H4 (cell line): ENCODE data around the gene RESP18. TPM values are rescaled to one million over a fixed set of nuclear protein-coding genes. Genes with fewer than 3 reads are reported as not detected.
A peak's percentile ranks its signal among the peaks of the same experiment; 100 is the strongest.
"Not testable (repeated sequence)": the region's sequence is repeated elsewhere in the genome, so short reads cannot be mapped to it uniquely, and the experiment has no call there.

Source experiments
- DNase-seq: peaks from one replicate; pipeline ENCODE4 v3.0.0-alpha.2; 2015; ENCODE audit warnings: low spot score
- total RNA-seq: library from RNA; depleted of rRNA; stranded (reverse); fragments of >200 nt; shearing (Covaris generic); gene quantifications from 2 replicates; pipeline ENCODE4 v1.2.3, GENCODE V29; 2014

Gene RESP18
- total RNA-seq, 1 experiment from 2014 or later = not detected

DNA sequence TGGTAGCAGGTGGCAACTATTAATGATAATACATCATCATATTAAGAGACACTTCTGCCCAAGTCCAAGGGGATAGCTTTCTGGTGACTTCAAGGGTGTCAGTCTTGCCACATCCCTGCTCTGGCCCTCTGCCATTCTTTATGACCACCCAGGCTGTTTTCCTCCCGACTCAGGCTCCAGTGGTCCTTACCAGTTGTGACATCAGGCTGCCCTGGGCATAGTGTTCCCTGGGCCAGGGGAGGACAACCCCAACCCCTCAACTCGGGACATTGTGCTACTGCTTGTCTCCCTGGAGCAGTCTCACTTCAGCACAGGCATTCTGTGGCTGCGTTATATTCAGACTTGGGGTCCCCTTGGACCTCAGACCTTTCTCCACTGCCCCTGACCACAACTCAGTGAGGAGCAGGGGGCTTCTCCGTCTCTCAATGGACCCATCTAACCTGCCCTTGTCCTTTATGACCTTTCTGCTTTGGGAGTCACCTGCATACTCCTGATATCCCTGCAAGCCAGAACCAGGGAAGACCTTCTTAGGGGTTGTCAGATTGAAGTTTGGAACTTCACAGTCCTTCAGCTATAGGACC is 40.5 kb downstream of the RESP18 start:
- no peak for DNase-seq

- no peak for DNase-seq
Measured at GRCh38 chr2:219291394-219291793, 41.1 kb downstream of the RESP18 start.

GRCh38 chr2:219290381-219291171 is 42.0 kb downstream of the RESP18 start:
- DNase-seq = no peak

DNA sequence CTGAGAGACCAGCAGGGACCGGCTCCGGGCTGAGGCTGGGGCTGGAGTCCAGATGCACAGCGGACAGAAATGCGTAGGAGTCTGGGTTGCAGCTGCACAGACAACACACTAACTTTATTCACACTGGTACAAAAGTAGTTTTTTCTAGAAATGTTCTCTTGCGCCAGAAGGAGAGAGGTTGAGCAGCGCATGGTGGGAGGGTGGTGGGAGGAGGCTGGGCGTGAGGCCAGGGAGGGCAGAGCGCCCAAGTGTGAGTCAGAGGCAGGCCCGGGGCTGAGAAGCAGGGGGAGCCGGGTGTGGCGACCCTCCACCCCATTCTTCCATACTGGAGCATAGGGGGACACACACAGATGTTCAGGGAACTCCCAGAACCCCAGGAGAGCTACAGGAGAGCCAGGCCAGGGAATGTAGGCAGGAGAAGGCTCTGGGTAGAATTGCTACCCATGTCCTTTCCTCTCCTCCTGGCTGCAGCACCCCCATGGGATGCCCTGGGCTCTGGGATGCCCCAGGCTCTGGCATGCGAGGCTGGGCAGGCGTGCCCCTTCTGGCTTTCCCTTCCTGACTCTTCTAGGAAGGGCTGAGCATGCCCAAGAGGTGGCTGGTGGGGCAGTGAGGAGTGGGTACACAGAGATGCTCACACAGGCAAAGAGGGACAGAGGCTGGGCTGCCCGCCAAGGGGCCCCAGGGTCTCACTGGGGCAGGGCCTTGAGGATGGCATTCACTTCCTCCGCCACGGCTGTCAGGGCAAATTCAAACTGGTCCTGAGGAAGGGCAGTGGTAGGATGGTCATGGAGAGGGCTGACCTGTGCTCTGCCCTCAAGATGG is 42.8 kb downstream of the RESP18 start:
- DNase-seq = peak; percentile 77

DNA sequence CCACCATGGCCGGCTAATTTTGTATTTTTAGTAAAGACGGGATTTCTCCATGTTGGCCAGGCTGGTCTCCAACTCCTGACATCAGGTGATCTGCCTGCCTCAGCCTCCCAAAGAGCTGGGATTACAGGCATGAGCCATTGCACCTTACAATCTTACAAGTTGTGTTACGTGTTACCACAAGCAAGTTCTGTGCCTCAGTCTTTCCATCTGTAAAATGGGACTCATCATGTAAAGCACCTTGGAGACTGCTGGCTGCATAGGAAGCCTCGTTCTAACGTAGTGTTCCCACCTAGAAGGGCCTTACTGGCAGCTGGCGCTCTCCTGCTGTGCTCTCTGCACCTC is 43.4 kb downstream of the RESP18 start:
- no peak for DNase-seq

DNA sequence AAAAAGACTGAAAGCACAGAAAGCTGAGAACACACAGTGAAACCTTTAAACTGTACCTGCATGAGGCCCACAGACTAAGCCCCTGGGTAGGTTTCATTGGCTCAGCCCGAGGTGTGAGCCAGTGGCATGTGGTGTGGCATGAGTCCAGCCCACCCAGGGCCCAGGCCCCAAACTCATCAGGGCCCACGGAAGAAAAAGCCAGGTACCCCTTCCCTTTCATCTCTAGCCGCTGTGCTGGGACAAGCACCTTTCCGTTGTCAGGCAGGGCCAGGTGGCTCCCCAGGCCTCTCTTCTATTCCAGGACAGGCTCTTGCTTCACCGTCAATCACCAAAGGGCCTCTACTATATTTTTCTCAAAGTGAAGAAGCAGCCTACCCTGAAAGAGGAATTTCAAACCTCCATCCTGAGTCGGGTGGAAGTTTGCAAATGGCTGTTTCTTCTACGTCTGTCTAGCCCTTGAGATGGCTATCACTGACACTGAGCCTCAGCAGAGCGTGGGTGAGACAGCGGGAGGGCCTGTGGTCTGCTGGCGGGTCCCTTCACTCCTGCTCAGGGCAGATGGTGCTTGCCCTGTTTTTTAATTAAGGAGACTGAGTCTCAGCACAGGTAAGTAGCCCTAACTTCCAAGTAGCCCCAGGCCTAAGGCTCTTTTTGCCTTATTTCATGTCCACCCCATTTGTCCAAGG is 44.8 kb downstream of the RESP18 start:
- no peak for DNase-seq

DNA sequence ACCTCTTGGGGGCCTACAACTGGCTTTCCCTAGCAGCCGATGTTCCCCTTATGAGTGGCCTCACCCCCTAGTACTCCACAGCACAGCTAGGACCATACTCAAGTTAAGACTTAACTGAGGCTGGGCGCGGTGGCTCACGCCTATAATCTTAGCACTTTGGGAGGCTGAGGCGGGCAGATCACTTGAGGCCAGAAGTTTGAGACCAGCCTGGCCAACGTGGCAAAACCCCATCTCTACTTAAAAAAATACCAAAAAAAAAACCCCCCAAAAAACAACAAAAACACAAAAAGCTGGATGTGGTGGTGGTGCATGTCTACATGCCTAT is 45.5 kb downstream of the RESP18 start:
- not testable (repeated sequence) for DNase-seq

DNA sequence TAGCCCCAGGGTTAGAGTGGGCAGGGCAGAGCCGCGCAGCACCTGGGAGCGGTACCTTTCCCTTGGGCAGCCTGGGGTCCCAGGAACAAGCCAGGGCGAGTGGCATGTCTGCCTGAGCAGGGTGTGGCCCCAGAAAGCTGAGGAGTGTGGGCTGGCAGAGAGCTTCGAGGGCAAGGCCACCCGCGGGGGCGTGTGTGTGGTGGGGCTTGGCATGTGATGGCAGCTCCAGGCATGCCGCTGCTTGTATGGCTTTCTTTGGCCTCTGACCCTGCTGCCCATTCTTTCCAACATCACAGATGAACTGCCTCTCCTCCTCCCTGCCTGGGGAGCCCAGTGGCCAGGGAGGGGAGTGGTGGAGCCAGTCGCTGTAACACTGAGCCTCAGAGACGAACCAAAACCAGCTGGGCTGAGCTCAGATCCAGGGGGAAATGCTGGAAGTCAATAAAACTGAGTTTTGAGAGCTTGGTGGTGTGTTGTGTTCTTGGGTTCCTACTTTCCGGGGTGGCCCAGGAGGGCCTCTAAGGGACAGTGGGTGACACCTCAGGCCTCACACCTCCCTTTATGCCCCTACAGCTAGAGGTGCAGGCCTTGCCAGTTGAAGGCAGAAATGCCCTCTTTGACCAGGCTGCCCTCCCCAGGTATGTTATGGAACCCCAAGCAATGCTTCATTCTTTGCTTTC is 46.0 kb downstream of the RESP18 start:
- DNase-seq = no peak

DNA sequence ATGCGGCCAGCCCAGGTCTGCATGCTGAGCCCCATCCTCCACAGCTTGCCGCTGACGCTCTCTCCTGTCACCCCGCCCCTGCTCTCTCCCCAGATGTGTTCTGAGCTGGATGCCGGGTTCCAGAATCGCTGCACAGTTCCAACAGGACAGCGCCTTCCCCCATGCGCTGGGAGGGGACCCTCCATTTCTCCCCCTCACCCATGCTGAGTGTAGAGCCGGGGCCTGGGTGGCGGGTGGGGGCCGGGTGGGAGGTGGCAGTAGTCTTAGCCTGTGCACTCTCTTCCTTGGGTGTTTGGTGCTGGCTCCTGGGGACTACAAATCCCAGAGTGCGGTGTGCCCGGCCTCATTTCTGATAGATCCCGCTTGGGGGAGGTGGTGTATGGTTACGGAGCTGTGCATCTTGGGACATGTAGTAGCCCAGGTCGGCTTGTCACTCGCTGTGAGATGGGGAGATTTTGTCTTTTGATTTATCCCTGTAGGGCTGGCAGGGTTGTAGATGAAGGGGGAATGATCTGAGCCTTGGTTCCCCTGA is 46.6 kb downstream of the RESP18 start:
- no peak for DNase-seq

- no peak for DNase-seq
Measured at GRCh38 chr2:219285373-219285735, 47.2 kb downstream of the RESP18 start.

DNA sequence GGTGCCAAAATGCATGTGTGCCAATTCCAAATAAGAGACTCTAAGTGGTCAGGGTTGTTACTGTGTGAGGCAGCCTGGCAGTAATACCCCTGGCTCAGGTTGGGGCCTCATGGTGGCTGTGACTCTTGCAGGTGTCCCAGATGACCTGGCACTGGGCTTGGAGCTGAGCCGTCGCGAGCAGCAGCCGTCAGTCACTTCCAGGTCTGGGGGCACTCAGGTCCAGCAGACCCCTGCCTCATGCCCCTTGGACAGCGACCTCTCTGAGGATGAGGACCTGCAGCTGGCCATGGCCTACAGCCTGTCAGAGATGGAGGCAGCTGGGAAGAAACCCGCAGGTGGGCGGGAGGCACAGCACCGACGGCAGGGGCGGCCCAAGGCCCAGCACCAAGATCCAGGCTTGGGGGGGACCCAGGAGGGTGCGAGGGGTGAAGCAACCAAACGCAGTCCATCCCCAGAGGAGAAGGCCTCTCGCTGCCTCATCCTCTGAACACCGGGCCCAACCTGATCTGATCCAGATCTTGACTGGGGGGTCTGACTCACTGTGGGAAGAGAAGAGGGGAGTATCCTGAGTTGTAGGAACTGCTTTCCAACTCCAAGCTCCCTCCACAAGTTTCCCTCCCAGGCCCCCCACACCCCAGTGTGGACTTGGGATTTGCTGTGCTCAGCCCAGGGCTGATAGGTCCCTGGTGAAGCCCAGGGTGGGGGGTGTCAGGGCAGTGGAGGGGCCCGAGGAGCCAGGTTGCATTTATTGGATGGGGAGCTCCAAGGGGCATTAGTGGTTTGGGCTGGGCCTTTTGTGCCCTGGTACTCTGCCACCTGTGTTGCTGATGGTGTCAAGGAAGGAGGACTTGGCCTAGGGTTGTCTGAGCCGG is 47.8 kb downstream of the RESP18 start:
- no peak for DNase-seq

DNA sequence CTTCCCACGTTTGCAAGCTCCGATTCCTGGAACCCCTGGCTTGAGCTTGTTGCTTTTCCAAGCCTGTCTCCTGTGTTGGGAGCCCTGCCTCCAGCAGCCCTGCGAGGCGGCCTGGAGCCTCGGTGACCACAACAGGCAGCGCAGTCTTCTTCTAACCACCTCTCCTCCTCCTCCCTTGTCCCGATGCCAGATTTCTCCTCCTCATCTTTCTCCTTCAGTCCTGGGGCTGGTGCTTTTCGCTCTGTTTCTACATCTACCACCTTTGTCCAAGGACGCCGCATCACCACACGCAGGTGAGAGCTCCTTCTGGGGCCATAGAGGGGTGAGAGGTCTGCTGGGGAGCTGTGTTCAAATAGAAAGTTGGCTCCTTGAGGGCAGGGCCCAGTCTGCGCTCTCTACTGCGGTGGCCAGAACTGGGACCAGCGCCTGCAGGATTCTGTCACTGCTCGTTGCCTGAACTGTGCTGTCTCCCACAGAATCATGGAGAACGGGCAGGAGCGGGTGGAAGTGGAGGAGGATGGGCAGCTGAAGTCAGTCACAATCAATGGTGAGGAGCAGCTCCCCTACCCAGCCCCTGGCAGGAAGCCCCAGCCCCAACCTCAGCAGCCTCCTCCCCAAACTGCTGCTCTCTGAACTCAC is 49.5 kb downstream of the RESP18 start:
- DNase-seq = no peak

DNA sequence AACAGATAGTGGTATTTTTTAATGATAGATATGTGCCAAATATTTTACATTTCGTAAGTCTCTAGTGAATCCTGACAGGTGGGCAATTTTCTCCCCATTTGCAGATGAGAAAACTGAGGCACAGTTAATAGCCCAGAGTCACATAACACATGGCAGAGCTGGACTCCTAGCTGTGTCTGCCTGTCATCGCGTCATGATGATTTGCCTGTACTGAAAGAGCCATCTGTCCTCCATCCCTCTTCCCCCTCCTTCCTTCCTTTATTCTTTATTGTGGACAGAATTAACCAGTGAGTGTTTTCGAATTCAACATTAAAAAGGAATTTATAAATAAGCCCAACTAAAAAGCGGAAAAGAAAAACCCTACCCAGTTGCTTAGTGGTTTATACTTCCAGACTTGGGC is 50.2 kb downstream of the RESP18 start:
- no peak for DNase-seq

DNA sequence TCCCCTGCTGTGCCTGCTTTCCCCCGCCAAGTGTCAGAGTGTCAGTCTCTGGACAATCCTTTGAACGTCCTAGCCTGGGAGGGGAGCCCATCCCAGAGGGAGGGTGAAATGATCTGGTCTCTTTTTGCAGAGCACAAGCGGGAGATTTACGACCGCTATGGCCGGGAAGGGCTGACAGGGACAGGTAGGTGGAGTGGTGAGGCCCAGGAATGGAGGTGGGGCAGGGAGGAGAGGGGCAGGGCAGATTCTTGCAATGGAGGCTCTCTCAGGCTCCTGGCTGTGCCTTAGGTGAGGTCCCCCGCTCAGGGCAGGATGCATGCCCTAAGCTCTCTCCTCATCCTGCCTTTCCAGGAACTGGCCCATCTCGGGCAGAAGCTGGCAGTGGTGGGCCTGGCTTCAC is 51.0 kb downstream of the RESP18 start:
- no peak for DNase-seq

DNA sequence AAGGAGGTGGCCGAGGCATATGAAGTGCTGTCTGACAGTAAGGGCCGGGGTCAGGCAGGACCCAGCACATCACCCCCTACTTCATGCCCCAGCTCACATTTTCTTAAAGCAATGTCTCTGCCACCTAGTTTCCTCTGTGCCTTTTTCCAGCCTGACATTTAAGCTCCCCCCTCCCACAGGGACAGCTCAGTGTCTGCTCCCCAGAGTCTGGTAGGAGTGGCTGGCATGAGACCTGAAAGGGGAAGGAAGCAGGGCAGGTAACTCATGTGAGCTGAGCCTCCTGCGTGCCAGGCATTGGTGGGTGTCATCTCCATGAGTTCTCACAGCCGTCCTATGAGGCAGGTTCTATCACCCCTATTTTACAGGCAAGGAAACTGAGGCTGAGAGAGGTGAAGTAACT is 51.9 kb downstream of the RESP18 start:
- no peak for DNase-seq

DNA sequence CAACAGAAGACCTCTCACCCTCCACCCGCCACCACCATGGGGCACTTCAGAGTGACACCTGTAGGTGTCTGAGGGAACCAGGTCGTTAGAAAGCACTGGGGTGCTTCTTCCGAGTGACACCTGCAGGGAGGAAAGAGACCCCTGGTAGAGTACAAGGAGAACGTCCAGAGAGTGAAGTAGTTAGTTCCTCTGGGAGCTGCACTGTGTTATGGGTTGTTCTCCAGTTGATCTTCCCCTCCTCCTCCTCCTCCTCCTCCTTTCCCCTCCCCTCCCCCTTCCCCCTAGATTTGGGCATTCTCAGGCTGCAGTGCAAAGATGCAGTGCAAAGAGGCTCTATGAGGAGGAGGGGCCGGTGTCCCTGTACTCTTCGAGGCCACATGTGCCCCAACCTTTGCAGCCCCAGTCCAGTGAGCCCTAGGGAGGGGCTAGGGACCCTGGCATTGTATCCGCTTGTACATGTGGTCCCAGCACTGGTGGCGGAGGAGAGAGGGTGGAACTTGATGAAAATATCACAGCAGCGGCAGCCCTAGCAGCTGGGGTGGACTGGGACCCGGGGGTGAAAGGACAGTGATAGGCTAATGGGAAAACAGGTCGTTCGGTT is 52.5 kb downstream of the RESP18 start:
- no peak for DNase-seq

- DNase-seq = peak; percentile 97
Measured at GRCh38 chr2:219279151-219279915, 53.2 kb downstream of the RESP18 start, which contains the start of gene DNAJB2. DNAJB2 (plus strand) TSS chr2:219279366; CDS start chr2:219279834, 468 bp downstream.

DNA sequence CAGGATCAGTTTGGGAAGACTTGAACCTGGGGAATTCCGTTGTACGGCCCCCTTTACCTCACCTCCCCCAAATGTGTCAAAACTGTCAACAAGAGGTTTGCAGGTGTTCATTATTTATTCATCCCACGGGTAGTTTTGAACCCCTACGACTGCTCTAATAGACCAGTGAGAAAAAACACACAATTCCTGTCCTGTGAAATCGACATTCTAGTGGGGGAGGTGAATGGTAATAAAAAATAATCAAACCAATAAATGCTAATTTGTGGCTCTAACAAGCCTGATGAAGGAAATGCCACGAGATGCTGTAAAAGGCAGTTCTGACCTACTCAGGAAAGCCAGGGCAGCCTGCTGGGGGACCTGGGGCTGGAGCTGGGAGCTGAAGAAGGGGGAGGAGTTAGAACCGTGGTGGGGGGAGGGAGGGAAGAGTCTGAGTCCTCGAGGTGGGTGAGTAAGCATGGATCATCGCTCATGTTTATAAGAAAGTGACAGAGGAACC is 53.8 kb downstream of the RESP18 start:
- no peak for DNase-seq
